NT2/D1 (cell line): ENCODE measurements around the gene SHISA6.

Experiments
- SUZ12 ChIP-seq: IDR thresholded peaks from 2 replicates; pipeline ENCODE4 v1.6.1; 2011; ENCODE audit not compliant: insufficient read length, insufficient read depth; ENCODE audit errors: extremely low read depth
- YY1 ChIP-seq: IDR thresholded peaks from 2 replicates; pipeline ENCODE4 v1.6.1; 2011; ENCODE audit not compliant: insufficient read length, insufficient read depth
- ZNF274 ChIP-seq: IDR thresholded peaks from 2 replicates; pipeline ENCODE4 v1.6.1; 2011; ENCODE audit warnings: mild to moderate bottlenecking, low read depth, low read length

- TF ChIP-seq YY1 (no peak), SUZ12 (no peak), ZNF274 (no peak)
Measured at GRCh38 chr17:11239379-11239970, 1.5 kb upstream of the SHISA6 start.
